Measurements from ENCODE around the gene OMP.

Gene OMP

DNA sequence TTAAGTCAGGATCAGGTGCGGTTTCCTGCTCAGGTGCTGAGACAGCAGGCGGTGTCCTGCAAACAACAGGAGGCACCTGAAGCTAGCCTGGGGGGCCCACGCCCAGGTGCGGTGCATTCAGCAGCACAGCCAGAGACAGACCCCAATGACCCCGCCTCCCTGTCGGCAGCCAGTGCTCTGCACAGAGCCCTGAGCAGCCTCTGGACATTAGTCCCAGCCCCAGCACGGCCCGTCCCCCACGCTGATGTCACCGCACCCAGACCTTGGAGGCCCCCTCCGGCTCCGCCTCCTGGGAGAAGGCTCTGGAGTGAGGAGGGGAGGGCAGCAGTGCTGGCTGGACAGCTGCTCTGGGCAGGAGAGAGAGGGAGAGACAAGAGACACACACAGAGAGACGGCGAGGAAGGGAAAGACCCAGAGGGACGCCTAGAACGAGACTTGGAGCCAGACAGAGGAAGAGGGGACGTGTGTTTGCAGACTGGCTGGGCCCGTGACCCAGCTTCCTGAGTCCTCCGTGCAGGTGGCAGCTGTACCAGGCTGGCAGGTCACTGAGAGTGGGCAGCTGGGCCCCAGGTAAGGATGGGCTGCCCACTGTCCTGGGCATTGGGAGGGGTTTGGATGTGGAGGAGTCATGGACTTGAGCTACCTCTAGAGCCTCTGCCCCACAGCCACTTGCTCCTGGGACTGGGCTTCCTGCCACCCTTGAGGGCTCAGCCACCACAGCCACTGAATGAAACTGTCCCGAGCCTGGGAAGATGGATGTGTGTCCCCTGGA is 25.5 kb downstream of the OMP start, which contains the start of gene MYO7A:
Gene MYO7A, plus strand, starts transcription at position 327 of the 772 bp plus-strand sequence. CDS start 2,389 bp downstream, outside the sequence.
- no peak for DNase-seq (ENCODE audit: low read depth)
- peak within 1 kb of the TSS; percentile 59 for H3K4me3 ChIP-seq (ENCODE audit: low read length)
- no peak for TF ChIP-seq CTCF (conservative IDR thresholded peaks at IDR 0.05; ENCODE audit: low read length)

- no peak for DNase-seq (ENCODE audit: low read depth)
- no peak for TF ChIP-seq CTCF (conservative IDR thresholded peaks at IDR 0.05; ENCODE audit: low read length)
- H3K4me3 ChIP-seq (ENCODE audit: low read length), result no peak overlapping the region
Observed at GRCh38 chr11:77129069-77129841, 26.6 kb downstream of the OMP start.

DNA sequence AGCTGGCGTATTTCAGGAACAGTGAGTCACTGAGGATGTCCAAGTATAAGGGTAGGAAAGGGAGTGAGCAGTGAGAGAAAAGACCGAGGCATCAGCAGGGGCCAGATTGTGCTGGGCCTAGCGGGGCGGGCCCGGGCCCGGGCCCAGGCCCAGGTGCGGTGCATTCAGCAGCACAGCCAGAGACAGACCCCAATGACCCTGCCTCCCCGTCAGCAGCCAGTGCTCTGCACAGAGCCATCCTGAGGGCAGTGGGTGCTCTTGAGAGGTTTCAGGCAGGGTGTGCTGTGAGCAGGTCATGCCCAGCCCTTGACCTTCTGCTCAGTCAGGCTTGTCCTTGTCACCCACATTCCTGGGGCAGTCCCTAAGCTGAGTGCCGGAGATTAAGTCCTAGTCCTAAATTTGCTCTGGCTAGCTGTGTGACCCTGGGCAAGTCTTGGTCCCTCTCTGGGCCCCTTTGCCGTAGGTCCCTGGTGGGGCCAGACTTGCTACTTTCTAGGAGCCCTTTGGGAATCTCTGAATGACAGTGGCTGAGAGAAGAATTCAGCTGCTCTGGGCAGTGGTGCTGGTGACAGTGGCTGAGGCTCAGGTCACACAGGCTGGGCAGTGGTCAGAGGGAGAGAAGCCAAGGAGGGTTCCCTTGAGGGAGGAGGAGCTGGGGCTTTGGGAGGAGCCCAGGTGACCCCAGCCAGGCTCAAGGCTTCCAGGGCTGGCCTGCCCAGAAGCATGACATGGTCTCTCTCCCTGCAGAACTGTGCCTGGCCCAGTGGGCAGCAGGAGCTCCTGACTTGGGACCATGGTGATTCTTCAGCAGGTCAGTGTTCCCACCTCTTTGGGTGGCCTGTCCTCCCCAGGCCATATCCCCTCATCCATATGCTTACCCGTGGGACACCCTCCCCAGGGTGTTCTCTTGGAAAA is 27.5 kb downstream of the OMP start:
- no peak overlapping the region for H3K4me3 ChIP-seq (ENCODE audit: low read length)
- no peak for TF ChIP-seq CTCF (conservative IDR thresholded peaks at IDR 0.05; ENCODE audit: low read length)
- DNase-seq (ENCODE audit: low read depth), result no peak

DNA sequence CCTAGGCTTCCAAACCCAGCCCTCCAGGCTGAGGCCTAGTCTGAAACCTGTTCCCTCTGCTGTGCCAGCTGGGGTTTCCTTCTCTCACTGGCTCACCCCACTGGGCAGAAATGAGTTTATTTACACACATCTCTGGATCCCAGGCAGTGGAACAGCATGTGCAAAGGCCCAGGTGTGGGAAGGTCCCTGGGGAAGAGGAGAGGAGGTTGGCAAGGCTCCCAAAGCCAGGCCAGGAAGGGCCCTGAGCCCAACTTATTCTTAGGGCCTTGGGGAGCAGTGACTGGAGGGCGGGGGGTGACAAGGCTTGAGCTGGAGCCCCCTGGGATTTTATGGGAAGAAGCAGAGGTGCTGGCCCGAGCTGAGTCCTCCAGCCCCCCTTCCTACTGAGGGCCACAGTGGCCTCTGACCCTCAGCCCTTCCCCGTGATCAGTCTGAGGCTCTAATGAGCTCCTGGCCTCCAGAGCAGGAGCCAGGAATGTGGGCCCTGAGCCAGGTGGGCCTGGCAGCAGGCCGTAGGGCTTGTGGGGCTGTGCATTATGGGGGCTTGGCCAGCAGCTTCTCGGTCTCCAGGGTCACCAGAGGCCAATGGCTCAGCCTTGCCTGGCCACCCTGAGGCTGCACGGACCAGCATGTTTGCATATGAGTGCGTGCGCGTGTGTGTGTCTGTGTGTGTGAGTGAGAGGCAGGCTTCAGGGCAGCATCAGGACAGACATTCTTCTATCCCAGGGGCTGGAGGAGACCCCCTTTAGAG is 28.3 kb downstream of the OMP start:
- TF ChIP-seq CTCF (conservative IDR thresholded peaks at IDR 0.05; ENCODE audit: low read length), result no peak
- H3K4me3 ChIP-seq (ENCODE audit: low read length), result no peak overlapping the region
- DNase-seq (ENCODE audit: low read depth), result peak; percentile 49

GRCh38 chr11:77131560-77131959 is 28.9 kb downstream of the OMP start:
- no peak for TF ChIP-seq CTCF (conservative IDR thresholded peaks at IDR 0.05; ENCODE audit: low read length)
- DNase-seq (ENCODE audit: low read depth), result no peak
- no peak overlapping the region for H3K4me3 ChIP-seq (ENCODE audit: low read length)

- no peak overlapping the region for H3K4me3 ChIP-seq (ENCODE audit: low read length)
- TF ChIP-seq CTCF (conservative IDR thresholded peaks at IDR 0.05; ENCODE audit: low read length), result no peak
- DNase-seq (ENCODE audit: low read depth), result no peak
Observed at GRCh38 chr11:77135069-77135468, 32.4 kb downstream of the OMP start.

Measured in AG10803 (cell line).